ENCODE data around the gene CDON. TPM values are rescaled to one million over a fixed set of nuclear protein-coding genes. Genes with fewer than 3 reads are reported as not detected.
A peak's percentile ranks its signal among the peaks of the same experiment; 100 is the strongest.

CDON gene
- total and polyA plus RNA-seq, 9 of the 15 experiments (the other 6 are each of a cell fraction or from before 2014, with no cell fraction given), result 0.08 to 0.64 (median 0.40) TPM

DNA sequence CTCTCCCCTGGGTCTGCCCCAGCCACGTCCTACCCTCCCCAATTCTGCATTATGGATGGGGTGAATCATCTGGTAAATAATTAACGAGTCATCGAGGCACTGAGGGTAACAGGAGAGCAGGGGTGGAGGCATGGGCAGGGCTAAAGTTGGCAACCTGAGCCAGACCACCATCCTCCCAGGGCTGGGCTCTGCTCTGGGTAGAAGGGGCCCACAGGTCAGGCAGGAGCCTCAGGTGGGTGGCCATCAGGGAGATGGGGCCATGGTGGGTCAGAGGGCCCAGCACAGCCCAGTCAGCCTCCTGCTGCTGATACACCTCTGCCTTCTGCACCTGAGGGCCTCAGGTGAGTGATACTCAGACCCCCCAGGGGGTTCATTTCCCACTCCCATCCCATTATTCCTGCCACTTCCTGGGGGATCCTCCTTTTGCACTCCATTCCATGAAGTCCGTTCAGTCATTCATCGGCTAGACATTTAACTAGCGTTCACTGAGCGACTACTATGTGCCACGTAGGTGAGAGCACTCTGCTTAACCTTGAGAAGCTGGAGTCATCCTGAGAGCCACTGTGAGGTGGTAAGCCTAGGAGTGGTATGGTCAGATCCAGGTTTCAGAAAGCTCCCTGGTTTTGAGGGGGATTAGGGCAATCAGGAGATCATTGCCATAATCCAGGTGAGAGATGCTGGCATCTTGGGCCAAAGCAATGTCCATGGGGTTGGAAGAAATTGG lies 116.7 kb downstream of the CDON start, which contains the start of gene VSIG10L2:
VSIG10L2 (plus strand) TSS at position 248 of the 724 bp plus-strand sequence; CDS start at position 260, 12 bp downstream.
- Histone ChIP-seq H3K9ac (ENCODE audit: insufficient read depth in 1 of 2, low read depth in 2 of 2, low read length in 2 of 2) (0 out of 4 replicates have a peak within 1 kb of the TSS, but pooled peaks of 1 of the 2 experiments have one; percentile 12), H3K4me2 (ENCODE audit: insufficient read depth, low read length) (no peak within 1 kb of the TSS; the same call in 1 of the 2 replicates), H3K27me3 (ENCODE audit: control insufficient read depth in 2 of 2, insufficient read depth in 2 of 2, low read length in 2 of 2) (peaks cover 41 to 83% of the 10 kb centered on the region in 2 experiments), H4K20me1 (replicated peaks; ENCODE audit: control insufficient read depth, insufficient read depth, low read length) (peaks cover 5% of the 10 kb centered on the region), H3K9me3 (replicated peaks; ENCODE audit: control insufficient read depth, insufficient read depth, low read depth, low read length) (no peaks in the 10 kb centered on the region), H3K36me3 (ENCODE audit: control insufficient read depth, insufficient read depth, low read length) (no peaks in the 10 kb centered on the region), H3K4me1 (replicated peaks in 1 of 2; ENCODE audit: control insufficient read depth in 2 of 2, insufficient read depth in 2 of 2, low read length in 2 of 2) (peaks cover 2 to 20% of the 10 kb centered on the region in 2 experiments; a peak in 3 of 5 replicates), H3K27ac (ENCODE audit: extremely low read depth, low read depth, low read length) (no peak within 1 kb of the TSS), H2AFZ (ENCODE audit: low read depth, low read length) (no peak within 1 kb of the TSS), H3K4me3 (no peak within 1 kb of the TSS), H3K9me1 (ENCODE audit: control insufficient read depth, insufficient read depth, low read length) (no peaks in the 10 kb centered on the region), H3K79me2 (ENCODE audit: control insufficient read depth, insufficient read depth, low read length) (no peaks in the 10 kb centered on the region)
- in situ Hi-C loops (cut with MboI), result no loop called here
- no TSS peak for BruUV-seq (replicated peaks)
- no peak for ATAC-seq
- WGBS (ENCODE audit: insufficient coverage, low coverage, missing lambda C conversion rate), result 3% methylated on average over 8 of the region's 8 CpGs
- no peak for DNase-seq (ENCODE audit: extremely low read depth in 1 of 4, low spot score in 3 of 4)
- no peak for TF ChIP-seq ATF2 (CRISPR knock-in tag; IDR thresholded peaks at IDR 0.05)
- no peak for TF ChIP-seq TAF9B (IDR thresholded peaks at IDR 0.05; ENCODE audit: partially characterized antibody)
- TF ChIP-seq, protein P1, sequence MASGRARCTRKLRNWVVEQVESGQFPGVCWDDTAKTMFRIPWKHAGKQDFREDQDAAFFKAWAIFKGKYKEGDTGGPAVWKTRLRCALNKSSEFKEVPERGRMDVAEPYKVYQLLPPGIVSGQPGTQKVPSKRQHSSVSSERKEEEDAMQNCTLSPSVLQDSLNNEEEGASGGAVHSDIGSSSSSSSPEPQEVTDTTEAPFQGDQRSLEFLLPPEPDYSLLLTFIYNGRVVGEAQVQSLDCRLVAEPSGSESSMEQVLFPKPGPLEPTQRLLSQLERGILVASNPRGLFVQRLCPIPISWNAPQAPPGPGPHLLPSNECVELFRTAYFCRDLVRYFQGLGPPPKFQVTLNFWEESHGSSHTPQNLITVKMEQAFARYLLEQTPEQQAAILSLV (tag; IDR thresholded peaks at IDR 0.05), result no peak
- no peak for TF ChIP-seq RFX5 (IDR thresholded peaks at IDR 0.05; ENCODE audit: low read depth, low read length)
- no peak for TF ChIP-seq RBM22 (IDR thresholded peaks at IDR 0.05; ENCODE audit: low read depth, low read length, poor library complexity, severe bottlenecking)
- TF ChIP-seq EHMT2 (IDR thresholded peaks at IDR 0.05), result no peak
- TF ChIP-seq KLF6 (CRISPR knock-in tag; IDR thresholded peaks at IDR 0.05; ENCODE audit: borderline replicate concordance), result no peak
- TF ChIP-seq RERE (CRISPR knock-in tag; IDR thresholded peaks at IDR 0.05; ENCODE audit: borderline replicate concordance), result no peak
- no peak for TF ChIP-seq PHTF2 (CRISPR knock-in tag; IDR thresholded peaks at IDR 0.05)
- no peak for TF ChIP-seq ZNF41 (CRISPR knock-in tag; conservative IDR thresholded peaks at IDR 0.05)
- TF ChIP-seq MYC (IDR thresholded peaks at IDR 0.05; ENCODE audit: low read depth, low read length), result no peak
- no peak for TF ChIP-seq MYC (CRISPR knock-in tag; IDR thresholded peaks at IDR 0.05; ENCODE audit: borderline replicate concordance, low read depth)
- no peak for TF ChIP-seq NFE2L1 (tag; IDR thresholded peaks at IDR 0.05; ENCODE audit: borderline replicate concordance, low read depth)
- TF ChIP-seq CREBBP (IDR thresholded peaks at IDR 0.05; ENCODE audit: low read depth, low read length), result no peak
- TF ChIP-seq ZNF324 (CRISPR knock-in tag; IDR thresholded peaks at IDR 0.05), result no peak
- CTCF ChIA-PET (ENCODE audit: low intra/inter-chr PET ratio), result no interaction called here
- POLR2A ChIA-PET, result interaction anchor here (0.7 to 1.2 kb wide), 2 partner anchors 14 to 21 kb away, joined by 4 read pairs; no protein-coding TSS in a partner anchor
- FAIRE-seq, result no peak
- intact Hi-C loops (cut with micrococcal nuclease), result no loop called here
